Rectal smooth muscle tissue (tissue), 1 donor: Measurements from ENCODE around the gene LRRC8B.

Experiments
- H3K27ac ChIP-seq: one replicate; pipeline ENCODE4 v1.7.0; 2013; ENCODE audit warnings: low read depth, low read length, inconsistent platforms
- H3K27me3 ChIP-seq: one replicate; pipeline ENCODE4 v1.7.0; 2013; ENCODE audit warnings: low read length; ENCODE audit not compliant: control insufficient read depth, insufficient read depth
- H3K36me3 ChIP-seq: one replicate; pipeline ENCODE4 v1.7.0; 2013; ENCODE audit warnings: low read length; ENCODE audit not compliant: control insufficient read depth, insufficient read depth
- H3K4me1 ChIP-seq: one replicate; pipeline ENCODE4 v1.7.0; 2013; ENCODE audit warnings: low read length; ENCODE audit not compliant: control insufficient read depth, insufficient read depth
- H3K4me3 ChIP-seq: one replicate; pipeline ENCODE4 v1.7.0; 2013; ENCODE audit warnings: low read length
- H3K9ac ChIP-seq: one replicate; pipeline ENCODE4 v1.7.0; 2013; ENCODE audit warnings: low read length

Gene LRRC8B

GRCh38 chr1:89630048-89630447 is 105.4 kb downstream of the LRRC8B start:
- H3K36me3 ChIP-seq, result no peaks in the 10 kb centered on the region
- H3K27ac ChIP-seq, result no peak overlapping the region
- no peaks in the 10 kb centered on the region for H3K4me1 ChIP-seq
- H3K27me3 ChIP-seq, result peaks cover 5% of the 10 kb centered on the region
- H3K9ac ChIP-seq, result no peak overlapping the region
- H3K4me3 ChIP-seq, result no peak overlapping the region

GRCh38 chr1:89631816-89632656 is 107.4 kb downstream of the LRRC8B start:
- H3K9ac ChIP-seq, result peak overlapping the region; percentile 59
- H3K4me1 ChIP-seq, result no peaks in the 10 kb centered on the region
- H3K36me3 ChIP-seq, result no peaks in the 10 kb centered on the region
- H3K27ac ChIP-seq, result peak overlapping the region; percentile 56
- H3K4me3 ChIP-seq, result peak overlapping the region; percentile 79
- H3K27me3 ChIP-seq, result peaks cover 5% of the 10 kb centered on the region

- H3K36me3 ChIP-seq, result no peaks in the 10 kb centered on the region
- H3K4me3 ChIP-seq, result peak within 1 kb of the TSS; percentile 85
- peak within 1 kb of the TSS; percentile 59 for H3K9ac ChIP-seq
- H3K4me1 ChIP-seq, result no peaks in the 10 kb centered on the region
- peak within 1 kb of the TSS; percentile 66 for H3K27ac ChIP-seq
- peaks cover 5% of the 10 kb centered on the region for H3K27me3 ChIP-seq
Observed at GRCh38 chr1:89632657-89633247, 108.1 kb downstream of the LRRC8B start, which contains the start of gene LRRC8C. LRRC8C (plus strand) TSS chr1:89633120; CDS start chr1:89686474, 53,354 bp downstream.

GRCh38 chr1:89633248-89633799 is 108.7 kb downstream of the LRRC8B start:
- no peaks in the 10 kb centered on the region for H3K4me1 ChIP-seq
- H3K9ac ChIP-seq, result peak overlapping the region; percentile 59
- H3K36me3 ChIP-seq, result no peaks in the 10 kb centered on the region
- H3K27ac ChIP-seq, result peak overlapping the region; percentile 66
- H3K27me3 ChIP-seq, result peaks cover 5% of the 10 kb centered on the region
- peak overlapping the region; percentile 85 for H3K4me3 ChIP-seq

GRCh38 chr1:89633800-89634625 is 109.4 kb downstream of the LRRC8B start:
- H3K36me3 ChIP-seq, result no peaks in the 10 kb centered on the region
- H3K9ac ChIP-seq, result peak overlapping the region; percentile 32
- no peaks in the 10 kb centered on the region for H3K4me1 ChIP-seq
- H3K27ac ChIP-seq, result no peak overlapping the region
- peak overlapping the region; percentile 85 for H3K4me3 ChIP-seq
- peaks cover 5% of the 10 kb centered on the region for H3K27me3 ChIP-seq

- H3K9ac ChIP-seq, result no peak overlapping the region
- H3K4me3 ChIP-seq, result no peak overlapping the region
- H3K4me1 ChIP-seq, result no peaks in the 10 kb centered on the region
Observed at GRCh38 chr1:89635825-89636815, 111.5 kb downstream of the LRRC8B start.

GRCh38 chr1:89637496-89637895 is 112.9 kb downstream of the LRRC8B start:
- Histone ChIP-seq H3K27me3 (peaks cover 5% of the 10 kb centered on the region), H3K36me3 (no peaks in the 10 kb centered on the region), H3K9ac (no peak overlapping the region), H3K4me1 (no peaks in the 10 kb centered on the region), H3K27ac (no peak overlapping the region), H3K4me3 (no peak overlapping the region)

More at GRCh38 chr1:89635825-89636815, 111.5 kb downstream of the LRRC8B start:
- no peak overlapping the region for H3K27ac ChIP-seq
- no peaks in the 10 kb centered on the region for H3K36me3 ChIP-seq
- peaks cover 5% of the 10 kb centered on the region for H3K27me3 ChIP-seq

GRCh38 chr1:89640440-89640839 is 115.8 kb downstream of the LRRC8B start:
- H3K27ac ChIP-seq, result no peak overlapping the region
- no peak overlapping the region for H3K4me3 ChIP-seq
- no peaks in the 10 kb centered on the region for H3K36me3 ChIP-seq
- no peaks in the 10 kb centered on the region for H3K4me1 ChIP-seq
- H3K27me3 ChIP-seq, result no peaks in the 10 kb centered on the region
- no peak overlapping the region for H3K9ac ChIP-seq

GRCh38 chr1:89641781-89642180 is 117.2 kb downstream of the LRRC8B start:
- Histone ChIP-seq H3K36me3 (no peaks in the 10 kb centered on the region), H3K27ac (no peak overlapping the region)

GRCh38 chr1:89643577-89643976 is 118.9 kb downstream of the LRRC8B start:
- Histone ChIP-seq H3K27me3 (no peaks in the 10 kb centered on the region), H3K4me3 (no peak overlapping the region), H3K36me3 (no peaks in the 10 kb centered on the region), H3K4me1 (no peaks in the 10 kb centered on the region), H3K27ac (no peak overlapping the region), H3K9ac (no peak overlapping the region)

More at GRCh38 chr1:89641781-89642180, 117.2 kb downstream of the LRRC8B start:
- Histone ChIP-seq H3K4me3 (no peak overlapping the region), H3K9ac (no peak overlapping the region), H3K4me1 (no peaks in the 10 kb centered on the region), H3K27me3 (no peaks in the 10 kb centered on the region)

- no peak overlapping the region for H3K9ac ChIP-seq
- no peaks in the 10 kb centered on the region for H3K36me3 ChIP-seq
- H3K27me3 ChIP-seq, result no peaks in the 10 kb centered on the region
- no peak overlapping the region for H3K4me3 ChIP-seq
- H3K4me1 ChIP-seq, result no peaks in the 10 kb centered on the region
- no peak overlapping the region for H3K27ac ChIP-seq
Observed at GRCh38 chr1:89644119-89644814, 119.6 kb downstream of the LRRC8B start.
